HepG2 (cell line): ENCODE measurements around the gene TMEM134. TPM values are rescaled to one million over a fixed set of nuclear protein-coding genes. Genes with fewer than 3 reads are reported as not detected.

Source experiments
- ATAC-seq: fragments of 200-7000 bp; cut with Tn5 transposase; 3 replicates; pipeline ENCODE4 v1.9.1; 2020; ENCODE audit warnings: mild to moderate bottlenecking, moderate library complexity
- BruUV-seq: library from RNA; stranded (reverse); fragments of 400-500 nt; replicated peaks from 2 replicates; lab custom pipeline; 2021; lab: Mats Ljungman, UMichigan
- CTCF ChIA-PET: fragments of 300-600 bp; formaldehyde crosslinking; extraction: SDS; loops from one replicate; lab custom pipeline; 2021; ENCODE audit warnings: low total read pairs, inconsistent platforms, low intra/inter-chr PET ratio; lab: Yijun Ruan, JAX
- POLR2A ChIA-PET: fragments of 350-600 bp; sonication (Branson Sonifier 250); formaldehyde crosslinking; loops from one replicate; lab custom pipeline; 2020; ENCODE audit warnings: antibody characterized with exemption, inconsistent platforms; lab: Yijun Ruan, JAX
- DNase-seq: peaks from one replicate; pipeline ENCODE4 v3.0.0-alpha.2; 2015; ENCODE audit warnings: low spot score
- FAIRE-seq: peaks from 3 replicates; lab custom pipeline; 2011; peaks lifted over from hg19 to GRCh38; lab: Jason Lieb, UNC
- H2AFZ ChIP-seq: one replicate; pipeline ENCODE4 v1.6.1; 2011; ENCODE audit warnings: low read length, inconsistent platforms
- H3K27ac ChIP-seq: fragments of 300-600 bp; 3 replicates; pipeline ENCODE4 v1.8.0; 2011; ENCODE audit warnings: mixed run types, mild to moderate bottlenecking, mixed read lengths, low read length, inconsistent platforms; ENCODE audit not compliant: insufficient read depth; ENCODE audit errors: extremely low read length
- H3K27me3 ChIP-seq, 2 experiments: fragments of 200-600 bp in 1 of 2; 2 replicates in 1 of 2; 3 replicates in 1 of 2; pipeline versions ENCODE4 v1.6.0 to v1.8.0; 2011; ENCODE audit warnings: low read length in 2 of 2, mild to moderate bottlenecking in 2 of 2, moderate library complexity in 2 of 2, inconsistent platforms in 1 of 2; ENCODE audit not compliant: insufficient read depth in 2 of 2, control insufficient read depth in 1 of 2
- H3K36me3 ChIP-seq, 2 experiments: fragments of 200-600 bp in 1 of 2; replicated peaks in 1 of 2; 2 replicates in 1 of 2; 3 replicates in 1 of 2; pipeline versions ENCODE4 v1.5.1 to v1.8.0; 2011; ENCODE audit warnings: low read length in 2 of 2, inconsistent platforms in 1 of 2; ENCODE audit not compliant: insufficient read depth in 2 of 2, control insufficient read depth in 1 of 2
- H3K4me1 ChIP-seq: 2 replicates; pipeline ENCODE4 v1.5.1; 2012; ENCODE audit warnings: low read length, inconsistent platforms; ENCODE audit not compliant: insufficient read depth
- H3K4me2 ChIP-seq: 2 replicates; pipeline ENCODE4 v1.6.0; 2011; ENCODE audit warnings: low read depth, low read length, inconsistent platforms
- H3K4me3 ChIP-seq, 3 experiments: fragments of 200-600 bp in 1 of 3; sonication (generic), shearing (Covaris generic) in 1 of 3; replicated peaks in 1 of 3; 2 replicates each; pipeline ENCODE4 v1.5.1; 2011 to 2016; ENCODE audit warnings: low read length in 3 of 3, inconsistent platforms in 2 of 3, low read depth in 2 of 3, mild to moderate bottlenecking in 2 of 3, control low read depth in 1 of 3, mixed read lengths in 1 of 3; ENCODE audit not compliant: insufficient read depth in 1 of 3
- H3K79me2 ChIP-seq: one replicate; pipeline ENCODE4 v1.6.1; 2011; ENCODE audit warnings: low read length, inconsistent platforms; ENCODE audit not compliant: insufficient read depth
- H3K9ac ChIP-seq: 2 replicates; pipeline ENCODE4 v1.6.0; 2011; ENCODE audit warnings: mild to moderate bottlenecking, low read depth, low read length, inconsistent platforms; ENCODE audit not compliant: insufficient read depth
- H3K9me3 ChIP-seq: 2 replicates; pipeline ENCODE4 v1.5.1; 2012; ENCODE audit warnings: mild to moderate bottlenecking, low read length
- H4K20me1 ChIP-seq: 2 replicates; pipeline ENCODE4 v1.6.0; 2011; ENCODE audit warnings: inconsistent platforms, mild to moderate bottlenecking, low read length, moderate library complexity; ENCODE audit not compliant: insufficient read depth
- AKAP8 ChIP-seq: sonication (generic); formaldehyde crosslinking; IDR thresholded peaks from 2 replicates; pipeline ENCODE4 v1.5.1; 2020; ENCODE audit warnings: mild to moderate bottlenecking, missing genetic modification reagents
- CEBPZ ChIP-seq: IDR thresholded peaks from 2 replicates; pipeline ENCODE4 v1.6.1; 2012; ENCODE audit warnings: low read length, improper control_type of control experiment
- GMEB2 ChIP-seq: IDR thresholded peaks from 2 replicates; pipeline ENCODE4 v1.6.1; 2016; ENCODE audit warnings: missing biosample characterization, missing genetic modification reagents, low read depth
- MXD1 ChIP-seq: sonication (generic); formaldehyde crosslinking; IDR thresholded peaks from 2 replicates; pipeline ENCODE4 v1.4.0; 2020; ENCODE audit warnings: mild to moderate bottlenecking, missing genetic modification reagents
- NR2F1 ChIP-seq, 2 experiments: fragments of 450-650 bp in 1 of 2; formaldehyde crosslinking in 1 of 2; IDR thresholded peaks; 2 replicates each; pipeline versions ENCODE4 v1.5.0 to v1.6.1; 2016 to 2020; ENCODE audit warnings: mild to moderate bottlenecking in 1 of 2, missing compliant biosample characterization in 1 of 2, missing genetic modification reagents in 1 of 2, moderate library complexity in 1 of 2
- PRDM15 ChIP-seq: sonication (generic); formaldehyde crosslinking; IDR thresholded peaks from 2 replicates; pipeline ENCODE4 v1.4.0; 2020; ENCODE audit warnings: missing genetic modification reagents
- TFDP2 ChIP-seq: sonication (generic); formaldehyde crosslinking; IDR thresholded peaks from 2 replicates; pipeline ENCODE4 v1.4.0; 2020; ENCODE audit warnings: missing genetic modification reagents
- ZNF672 ChIP-seq: sonication (generic); formaldehyde crosslinking; IDR thresholded peaks from 2 replicates; pipeline ENCODE4 v1.8.1; 2022; ENCODE audit warnings: missing genetic modification reagents
- ZNF816 ChIP-seq: sonication (generic); formaldehyde crosslinking; IDR thresholded peaks from 2 replicates; pipeline ENCODE4 v1.8.0; 2022; ENCODE audit warnings: missing genetic modification reagents, mild to moderate bottlenecking, borderline replicate concordance
- ZNF850 ChIP-seq: sonication (generic); formaldehyde crosslinking; conservative IDR thresholded peaks from 2 replicates; pipeline ENCODE4 v1.9.0; 2021; ENCODE audit warnings: mild to moderate bottlenecking, missing genetic modification reagents
- WGBS: methylation state at CpG from one replicate; pipeline ENCODE4 v1.1.6; 2017; ENCODE audit warnings: low lambda C conversion rate; 5-methylcytosine and 5-hydroxymethylcytosine counted together
- in situ Hi-C: cut with HindIII; loops from 2 replicates; pipeline ENCODE4 v1.10.0; 2017; ENCODE audit warnings: low pct_unique_long_range_greater_than_20kb; ENCODE audit not compliant: extremely low pct_ligation_motif_present
- intact Hi-C: fragments of 100-400 bp; cut with micrococcal nuclease; formaldehyde crosslinking; loops from one replicate; pipeline ENCODE4 v1.10.0; 2022; ENCODE audit not compliant: unreplicated experiment
- polyA plus RNA-seq, 8 experiments: library from polyadenylated mRNA; depleted of rRNA in 3 of 8; stranded (reverse) in 7 of 8; unstranded in 1 of 8; fragments of >200 nt; fragmentation: Illumina TruSeq in 4 of 8; extraction: Trizol in 4 of 8; gene quantifications; 2 replicates each; pipeline versions ENCODE4 v1.2.1 to v1.2.3, GENCODE V29; 2011 to 2016; ENCODE audit warnings: low read depth in 4 of 8, missing spikeins in 1 of 8, mixed read lengths in 1 of 8; ENCODE audit not compliant: insufficient read depth in 1 of 8
- total RNA-seq, 5 experiments: library from RNA; depleted of rRNA; stranded (reverse); fragments of >200 nt; fragmentation: Illumina TruSeq; extraction: Trizol; gene quantifications; 2 replicates each; pipeline ENCODE4 v1.2.3, GENCODE V29; 2016; ENCODE audit warnings: low read depth in 1 of 5

TMEM134 gene
- total and polyA plus RNA-seq, 2 of the 13 experiments (the other 11 are each of a cell fraction or from before 2014, with no cell fraction given), result 6.9 to 26.9 TPM

GRCh38 chr11:67435031-67435726, 33.9 kb downstream of the TMEM134 start:
- POLR2A ChIA-PET, result no interaction called here
- FAIRE-seq, result no peak
- no peak overlapping the region for H3K9ac ChIP-seq

More at GRCh38 chr11:67435031-67435726, 33.9 kb downstream of the TMEM134 start:
- Histone ChIP-seq H3K4me3 (no peak overlapping the region), H4K20me1 (no peaks in the 10 kb centered on the region), H3K27ac (no peak overlapping the region), H3K27me3 (no peaks in the 10 kb centered on the region), H3K36me3 (peaks cover 15 to 28% of the 10 kb centered on the region in 2 experiments; a peak in 4 of 5 replicates), H2AFZ (no peak overlapping the region), H3K4me2 (no peak overlapping the region), H3K79me2 (no peaks in the 10 kb centered on the region), H3K4me1 (no peaks in the 10 kb centered on the region), H3K9me3 (no peaks in the 10 kb centered on the region)
- in situ Hi-C loops, result no loop called here
- intact Hi-C loops, result no loop called here
- TF ChIP-seq CEBPZ (no peak), NR2F1 (CRISPR knock-in tag; IDR thresholded peaks at IDR 0.05) (no peak), TFDP2 (CRISPR knock-in tag) (no peak), ZNF816 (CRISPR knock-in tag) (no peak), GMEB2 (CRISPR knock-in tag) (no peak), ZNF850 (CRISPR knock-in tag) (no peak), MXD1 (CRISPR knock-in tag) (no peak), AKAP8 (CRISPR knock-in tag) (no peak), ZNF672 (CRISPR knock-in tag) (no peak), PRDM15 (CRISPR knock-in tag) (no peak)
- ATAC-seq, result no peak
- 98% methylated on average over 24 of the region's 26 CpGs for WGBS
- CTCF ChIA-PET, result no interaction called here
- BruUV-seq, result no TSS peak
- DNase-seq, result no peak
